Stimulated activated CD8-positive, alpha-beta memory T cell treated with anti-CD3 and anti-CD28 coated beads, Interleukin-12 subunit alpha, Interleukin-12 subunit beta, amount 100 ng/mL, for 24 hours (primary cell): ENCODE data around the gene JMJD1C.
"Not testable (repeated sequence)": the region's sequence is repeated elsewhere in the genome, so short reads cannot be mapped to it uniquely, and the experiment has no call there.

Source experiments
- DNase-seq: peaks from one replicate; pipeline ENCODE4 v3.0.0-alpha.2; 2020; ENCODE audit errors: extremely low read depth

The JMJD1C gene

DNA sequence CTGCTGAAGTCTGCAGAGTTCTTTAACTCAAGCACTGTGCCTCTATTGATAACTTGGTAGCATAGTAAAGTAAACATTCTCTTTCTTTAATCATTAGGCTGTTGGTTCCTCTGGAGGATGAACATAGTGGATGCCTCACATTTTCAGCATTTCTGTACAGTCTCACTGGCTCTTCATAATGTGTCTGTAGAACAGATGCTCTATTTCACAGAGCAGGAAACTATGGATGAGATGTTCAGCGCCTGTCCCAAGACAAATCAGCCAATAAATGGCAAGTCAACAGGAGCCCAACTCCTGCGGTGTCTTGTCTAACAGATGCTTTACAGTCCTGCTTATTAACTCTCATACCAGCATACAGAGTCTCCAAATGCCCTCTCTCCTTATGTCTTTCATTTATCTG lies 296.2 kb downstream of the JMJD1C start:
- DNase-seq, result no peak

DNA sequence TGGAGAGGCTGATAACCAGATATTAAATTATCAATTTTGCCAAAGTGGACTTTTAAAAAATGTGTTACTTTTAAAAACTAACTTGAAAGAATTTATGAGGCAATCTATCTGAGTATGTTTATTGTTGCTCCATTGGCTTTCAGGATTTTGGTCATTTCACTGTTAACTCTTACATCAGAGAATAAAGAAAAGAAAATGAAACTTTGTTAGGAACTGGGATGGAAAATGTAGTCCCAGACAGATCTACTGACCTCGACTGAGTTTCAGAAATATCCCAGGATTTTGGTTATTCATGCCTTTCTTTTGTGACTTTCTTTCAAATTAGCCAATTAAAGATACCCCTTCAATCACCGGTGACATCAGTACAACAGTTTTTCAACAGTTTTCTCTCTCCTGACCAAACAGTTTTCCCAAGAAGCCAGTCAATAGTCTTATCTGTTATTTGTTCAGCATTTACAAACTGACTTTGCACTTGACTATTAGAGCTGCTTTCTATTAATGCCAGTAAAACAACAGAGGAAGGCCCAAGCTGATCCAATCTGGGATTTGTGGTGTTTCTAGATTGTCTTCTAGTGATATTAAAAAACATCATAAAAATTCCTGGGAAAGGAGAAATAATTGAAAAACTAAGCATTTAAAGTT lies 296.8 kb downstream of the JMJD1C start:
- no peak for DNase-seq

DNA sequence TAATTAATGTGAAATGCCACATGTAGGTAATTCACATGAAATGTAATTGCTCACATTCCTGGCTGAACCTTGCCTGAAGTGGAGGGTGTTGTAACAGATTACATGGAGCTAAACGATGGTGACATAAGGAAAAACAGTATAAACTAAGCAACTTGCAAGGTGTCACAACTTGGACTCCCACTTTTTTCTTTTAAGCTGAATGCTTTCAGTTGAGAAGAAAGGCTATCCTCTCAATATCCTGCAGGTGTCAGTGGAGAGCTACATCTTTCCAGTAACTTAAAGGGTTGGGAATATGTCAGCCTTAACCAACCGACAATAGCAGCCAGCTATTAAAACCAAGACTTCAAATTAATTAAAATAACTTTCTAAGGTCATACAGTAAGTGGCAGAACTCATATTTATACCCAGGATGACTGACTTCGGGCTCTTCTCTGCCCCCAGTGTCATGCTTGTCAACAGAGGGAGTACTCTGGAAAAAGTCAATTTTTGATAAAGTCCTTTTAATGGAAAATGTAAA lies 299.0 kb downstream of the JMJD1C start:
- no peak for DNase-seq

DNA sequence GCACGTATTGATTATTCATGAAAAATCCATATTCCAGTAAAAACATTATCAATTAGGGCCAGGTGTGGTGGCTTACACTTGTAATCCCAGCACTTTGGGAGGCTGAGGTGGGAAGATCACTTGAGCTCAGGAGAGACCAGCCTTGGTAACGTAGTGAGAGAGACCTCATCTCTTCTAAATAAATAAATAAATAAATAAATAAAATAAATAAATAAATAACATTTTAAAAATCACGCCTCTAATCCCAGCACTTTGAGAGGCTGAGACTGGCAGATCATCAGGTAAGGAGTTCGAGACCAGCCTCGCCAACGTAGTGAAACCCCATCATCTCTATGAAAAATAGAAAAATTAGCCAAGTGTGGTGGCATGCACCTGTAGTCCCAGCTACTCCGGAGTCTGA lies 300.5 kb downstream of the JMJD1C start:
- no peak for DNase-seq

DNA sequence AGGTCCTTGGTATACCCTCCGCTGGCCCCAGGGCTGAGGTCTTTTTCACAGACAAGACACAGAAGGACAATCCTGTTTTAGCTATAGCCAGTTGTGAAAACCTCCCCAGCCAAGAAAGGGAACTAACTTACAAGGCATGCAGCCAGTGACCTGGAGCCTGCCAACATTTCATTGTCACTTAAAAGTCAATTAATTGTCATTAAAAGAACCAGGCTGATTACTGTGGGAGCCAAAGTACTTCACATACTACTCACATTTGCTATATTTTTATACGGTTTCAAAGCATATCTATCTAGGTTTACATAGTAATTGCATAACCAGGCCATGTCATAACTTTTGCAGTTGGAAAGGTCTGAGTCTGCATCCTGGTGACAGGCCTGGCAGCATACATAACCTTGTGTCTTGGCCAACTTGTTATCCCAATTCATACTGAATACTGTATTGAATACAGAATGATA lies 301.6 kb downstream of the JMJD1C start:
- no peak for DNase-seq

DNA sequence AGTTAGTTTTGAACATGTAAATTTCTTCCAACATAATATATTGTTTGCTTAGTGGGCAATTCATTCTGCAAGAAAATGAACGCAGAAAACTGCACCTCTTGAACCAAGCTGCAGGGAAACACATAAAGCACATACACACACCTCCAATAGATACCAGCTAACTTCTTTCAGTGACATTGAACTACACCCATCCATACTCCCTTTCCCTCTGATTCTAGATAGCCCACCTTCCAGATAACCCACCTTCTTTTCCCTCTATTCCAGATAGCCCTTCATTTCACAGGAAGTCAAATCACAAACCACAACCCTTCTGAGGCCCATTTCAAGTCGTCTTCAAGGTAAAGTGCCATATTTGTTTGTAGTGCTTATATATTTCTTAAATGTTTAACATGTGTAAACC lies 304.2 kb downstream of the JMJD1C start:
- DNase-seq, result no peak

DNA sequence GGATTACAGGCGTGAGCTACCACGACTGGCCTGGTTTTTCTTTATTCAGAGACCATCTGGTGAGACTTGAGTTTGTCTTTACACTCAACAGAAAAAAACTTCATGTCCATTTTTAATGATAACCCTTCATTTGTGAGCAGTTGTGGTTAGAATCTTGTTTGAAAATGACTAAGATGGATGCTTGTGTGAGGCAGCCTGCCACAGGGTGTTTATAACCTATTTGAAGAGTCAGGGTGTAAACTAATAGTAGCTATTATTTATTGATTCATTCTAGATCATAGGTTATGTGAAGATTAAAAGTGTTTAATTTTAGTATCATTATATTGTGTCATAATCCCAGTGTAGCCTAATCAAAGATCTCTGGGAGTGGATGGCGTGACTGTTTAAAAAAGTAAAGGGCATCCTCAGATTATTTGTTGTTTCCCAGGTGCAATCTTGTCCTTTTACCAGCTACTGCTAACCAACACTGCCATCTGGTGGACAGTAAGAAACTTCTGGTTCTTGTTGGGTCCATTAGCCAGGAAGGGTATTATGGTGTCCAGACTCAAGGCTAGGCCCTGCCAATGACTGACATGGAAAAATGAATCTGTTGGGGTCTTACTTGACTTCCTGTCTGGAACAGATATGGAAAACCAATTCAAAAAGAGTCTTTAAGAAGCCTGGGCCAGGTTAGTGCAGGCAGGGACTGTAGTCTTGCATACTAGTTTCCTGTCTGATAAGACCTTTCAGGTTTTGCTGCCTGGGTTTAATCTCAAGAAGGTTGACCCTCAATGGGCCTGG lies 307.7 kb downstream of the JMJD1C start:
- no peak for DNase-seq

DNA sequence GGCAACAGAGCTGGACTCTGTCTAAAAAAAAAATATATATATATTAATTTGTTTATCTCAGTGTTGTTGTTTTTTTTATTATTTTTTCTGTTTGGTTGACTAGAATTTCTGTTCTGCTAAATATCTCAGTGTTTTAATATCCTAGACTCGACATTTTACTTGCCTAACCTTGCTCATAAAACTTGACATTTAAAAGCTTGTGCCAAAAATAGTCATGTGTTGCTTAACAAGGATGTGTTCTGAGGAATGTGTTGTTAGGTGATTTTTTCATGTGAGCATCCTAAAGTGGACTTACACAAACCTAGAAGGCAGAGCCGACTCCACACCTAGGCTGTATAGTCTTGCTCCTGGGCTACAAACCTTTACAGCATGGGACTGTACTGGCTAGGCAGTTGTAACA lies 309.5 kb downstream of the JMJD1C start:
- DNase-seq, result no peak

DNA sequence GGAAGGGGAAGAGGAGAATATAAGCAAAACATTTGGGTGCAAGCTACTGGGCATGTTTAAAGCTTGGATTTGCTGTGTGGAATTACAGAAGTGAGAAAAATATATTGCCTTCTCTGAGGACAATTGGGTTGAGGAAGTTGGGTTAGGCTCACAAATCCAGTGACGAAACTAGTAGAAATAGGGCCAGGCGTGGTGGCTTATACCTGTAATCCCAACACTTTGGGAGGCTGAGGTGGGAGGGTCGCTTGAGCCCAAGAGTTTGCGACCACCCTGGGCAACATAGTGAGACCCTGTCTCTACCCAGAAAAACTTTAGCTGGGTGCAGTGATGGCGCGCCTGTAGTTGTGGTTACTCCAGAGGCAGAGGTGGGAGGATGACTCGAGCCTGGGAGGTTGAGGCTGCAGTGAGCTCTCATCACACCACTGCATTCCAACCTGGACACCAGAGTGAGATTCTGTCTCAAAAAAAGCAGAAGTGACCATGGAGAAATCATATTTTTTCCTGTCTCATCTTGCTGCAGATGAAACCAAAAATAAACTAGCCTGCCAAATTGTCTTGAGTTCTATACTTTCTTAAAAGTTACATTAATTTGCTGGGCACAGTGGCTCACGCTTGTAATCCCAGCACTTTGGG lies 310.3 kb downstream of the JMJD1C start:
- DNase-seq, result no peak

DNA sequence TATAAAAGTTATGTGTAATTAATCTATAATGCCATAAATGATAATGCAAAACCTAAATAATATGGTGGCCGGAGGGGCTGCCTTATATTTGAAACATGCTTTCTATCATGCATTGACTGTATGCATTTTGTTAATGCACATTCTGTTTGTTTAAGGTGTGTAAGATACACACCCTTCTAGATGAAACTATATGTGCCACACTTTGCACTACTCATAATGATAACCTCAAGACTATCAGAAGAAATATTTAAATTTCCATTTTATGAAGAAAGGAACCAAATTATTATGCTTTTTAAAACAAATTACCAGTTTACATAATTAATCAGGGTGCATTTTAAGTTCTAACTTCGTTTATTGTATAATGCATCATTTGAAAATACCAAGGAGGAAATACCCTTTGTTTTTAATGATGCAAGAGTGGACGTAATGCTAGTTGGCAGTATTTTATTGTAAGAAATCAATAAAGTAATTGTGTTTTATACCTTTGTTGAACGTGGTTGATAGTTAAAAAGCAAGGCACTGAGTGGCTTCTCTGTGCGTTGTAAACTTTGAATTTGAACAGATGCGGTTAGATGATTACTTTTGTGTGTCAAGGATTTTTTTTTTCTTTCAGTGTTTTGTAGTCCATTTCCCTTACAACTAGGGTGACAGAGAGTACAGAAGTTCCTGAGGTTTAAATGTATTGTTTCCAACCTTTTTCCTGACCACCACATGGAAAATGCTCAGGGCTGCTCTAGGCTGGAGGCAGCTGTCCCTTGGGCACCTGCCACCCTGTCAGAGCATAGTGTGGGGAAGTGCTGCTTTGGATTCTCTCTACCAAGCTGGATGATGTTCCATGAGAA lies 311.0 kb downstream of the JMJD1C start:
- DNase-seq, result no peak

DNA sequence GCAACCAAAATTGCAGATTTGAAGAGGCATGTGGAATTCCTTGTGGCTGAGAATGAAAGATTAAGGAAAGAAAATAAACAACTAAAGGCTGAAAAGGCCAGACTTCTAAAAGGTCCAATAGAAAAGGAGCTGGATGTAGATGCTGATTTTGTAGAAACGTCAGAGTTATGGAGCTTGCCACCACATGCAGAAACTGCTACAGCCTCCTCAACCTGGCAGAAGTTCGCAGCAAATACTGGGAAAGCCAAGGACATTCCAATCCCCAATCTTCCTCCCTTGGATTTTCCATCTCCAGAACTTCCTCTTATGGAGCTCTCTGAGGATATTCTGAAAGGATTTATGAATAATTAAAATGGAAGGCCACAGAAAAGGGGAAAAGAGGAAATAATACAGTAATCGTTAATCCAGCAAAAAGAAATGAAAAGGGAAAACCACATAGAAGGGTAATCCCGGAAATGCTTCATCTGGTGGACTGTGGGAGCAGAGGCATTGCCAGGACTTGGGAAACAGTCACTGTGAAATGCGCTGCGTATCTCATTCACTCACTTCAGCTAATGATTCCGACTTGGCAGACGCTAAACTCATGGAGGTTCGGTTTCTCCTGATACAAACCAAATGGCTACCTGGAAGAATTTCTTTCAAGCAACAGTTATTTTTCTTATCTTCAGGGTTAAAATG lies 311.8 kb downstream of the JMJD1C start:
- not testable (repeated sequence) for DNase-seq

DNA sequence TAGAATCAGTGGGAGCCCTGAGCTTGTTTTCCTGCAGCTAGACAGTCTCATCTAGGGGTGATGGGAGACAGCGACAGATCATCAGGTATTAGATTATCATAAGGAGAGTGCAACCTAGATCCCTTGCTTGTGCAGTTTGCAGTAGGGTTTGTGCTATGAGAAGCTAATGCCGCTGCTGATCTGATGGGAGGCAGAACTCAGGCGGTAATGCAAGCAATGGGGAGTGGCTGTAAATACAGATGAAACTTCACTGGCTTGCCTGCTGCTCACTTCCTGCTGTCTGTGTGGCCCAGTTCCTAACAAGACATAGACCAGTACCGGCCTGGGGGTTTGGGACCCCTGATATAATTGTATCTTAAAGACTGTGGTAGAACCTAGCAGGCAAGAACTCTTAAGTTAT lies 315.0 kb downstream of the JMJD1C start:
- DNase-seq, result no peak

DNA sequence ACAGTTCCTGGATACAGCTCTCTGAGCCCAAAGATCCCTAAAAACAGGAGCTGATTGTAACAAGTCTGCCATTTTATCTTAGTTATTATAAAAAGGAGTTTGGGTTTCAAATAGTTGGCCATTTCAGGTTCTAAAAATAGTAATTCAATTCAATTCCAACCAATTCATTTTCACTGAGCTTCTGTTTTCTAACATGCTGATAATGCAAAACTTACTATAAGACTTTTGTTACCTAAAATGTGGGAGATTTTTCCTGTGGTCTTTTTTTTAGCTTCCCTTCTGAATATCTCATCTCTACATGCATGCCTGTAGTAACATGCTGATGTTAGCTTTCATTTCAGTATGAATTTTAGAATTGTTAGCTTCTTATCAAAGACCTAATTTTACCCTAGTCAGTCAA lies 319.3 kb downstream of the JMJD1C start:
- no peak for DNase-seq

DNA sequence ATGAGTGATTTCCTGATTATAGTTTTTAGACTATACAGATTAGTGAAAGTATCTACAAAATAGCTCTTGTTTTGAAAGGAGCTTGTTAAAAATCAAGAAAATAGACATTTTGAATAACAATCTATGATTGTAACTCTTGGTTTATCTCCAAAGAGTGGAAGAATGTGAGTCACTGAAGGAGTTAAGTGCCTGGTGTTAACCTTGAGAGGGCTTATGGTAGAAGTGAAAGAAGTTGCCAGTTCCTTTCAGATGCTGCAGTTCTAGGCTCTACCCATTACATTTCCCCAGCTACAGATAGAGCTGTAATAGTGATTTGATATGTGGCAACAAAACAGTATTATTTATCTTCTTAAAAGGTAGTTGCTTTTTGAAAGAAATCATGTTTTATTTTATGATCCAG lies 320.0 kb downstream of the JMJD1C start:
- DNase-seq, result no peak

DNA sequence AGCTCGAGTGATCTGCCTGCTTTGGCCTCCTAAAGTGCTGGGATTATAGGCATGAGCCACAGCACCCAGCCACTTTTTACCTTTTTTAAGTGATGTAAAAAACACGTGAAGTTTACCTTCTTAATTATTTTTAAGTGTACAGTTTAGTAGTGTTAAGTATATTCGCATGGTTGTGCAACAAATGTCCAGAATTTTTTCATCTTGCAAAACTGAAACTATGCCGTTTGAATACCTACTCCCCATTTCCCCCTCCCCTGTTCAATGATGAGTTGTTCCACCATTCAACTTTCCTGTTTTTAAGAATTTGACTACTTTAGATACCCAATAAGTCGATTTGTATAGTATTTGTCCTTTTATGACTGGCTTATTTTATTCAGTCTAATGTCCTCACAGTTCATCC lies 321.8 kb downstream of the JMJD1C start:
- no peak for DNase-seq

DNA sequence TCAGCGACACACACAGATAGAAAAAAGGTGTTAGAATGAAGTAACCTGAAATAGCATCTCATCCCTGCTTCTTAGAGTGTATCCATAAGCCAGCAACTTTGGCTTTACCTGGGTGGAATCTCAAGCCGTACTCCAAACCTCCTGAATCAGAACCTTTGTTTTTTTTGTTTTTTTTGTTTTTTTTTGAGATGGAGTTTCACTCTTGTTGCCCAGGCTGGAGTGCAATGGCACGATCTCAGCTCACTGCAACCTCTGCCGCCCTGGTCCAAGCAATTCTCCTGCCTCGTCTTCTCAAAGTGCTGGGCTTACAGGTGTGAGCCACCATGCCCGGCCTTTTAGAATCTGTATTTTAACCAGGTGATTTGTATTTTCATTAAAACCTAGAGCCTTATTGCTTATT lies 323.6 kb downstream of the JMJD1C start:
- no peak for DNase-seq

DNA sequence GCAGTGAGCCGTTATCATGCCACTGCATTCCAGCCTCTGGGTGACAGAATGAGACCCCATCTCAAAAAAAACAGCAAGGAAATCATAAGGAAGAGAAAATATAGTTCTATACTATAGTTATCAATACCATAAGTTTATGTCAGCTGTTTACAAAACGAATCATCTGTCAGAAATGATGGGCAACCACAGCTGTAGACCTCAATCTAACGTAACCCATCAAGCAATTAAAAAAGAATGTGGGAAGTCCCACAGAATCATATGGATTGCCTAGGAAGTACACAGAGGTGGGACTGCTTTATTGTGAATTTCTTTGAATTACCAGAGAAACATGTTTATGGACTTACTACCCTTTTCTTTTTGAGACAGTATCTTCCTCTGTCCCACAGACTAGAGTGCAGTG lies 325.7 kb downstream of the JMJD1C start:
- no peak for DNase-seq

DNA sequence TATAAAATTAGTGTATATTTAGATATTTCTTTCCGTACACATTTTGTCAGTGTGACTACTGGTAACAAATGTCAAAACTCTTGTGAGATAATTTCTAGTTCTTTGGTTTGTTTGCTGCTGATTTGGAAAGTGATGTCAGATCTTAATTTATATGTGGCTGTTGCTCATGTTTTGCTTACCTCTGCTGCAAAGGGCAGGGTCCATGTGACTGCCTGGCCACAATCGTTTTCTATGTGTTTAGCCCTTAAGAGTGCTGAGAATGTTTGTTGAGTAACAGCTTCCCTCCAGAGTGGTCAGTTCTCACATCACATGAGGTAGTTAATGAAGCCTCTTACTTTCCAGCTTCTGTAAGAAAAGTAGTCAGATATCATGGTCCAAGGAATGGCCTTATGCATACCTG lies 328.5 kb downstream of the JMJD1C start:
- DNase-seq, result no peak

DNA sequence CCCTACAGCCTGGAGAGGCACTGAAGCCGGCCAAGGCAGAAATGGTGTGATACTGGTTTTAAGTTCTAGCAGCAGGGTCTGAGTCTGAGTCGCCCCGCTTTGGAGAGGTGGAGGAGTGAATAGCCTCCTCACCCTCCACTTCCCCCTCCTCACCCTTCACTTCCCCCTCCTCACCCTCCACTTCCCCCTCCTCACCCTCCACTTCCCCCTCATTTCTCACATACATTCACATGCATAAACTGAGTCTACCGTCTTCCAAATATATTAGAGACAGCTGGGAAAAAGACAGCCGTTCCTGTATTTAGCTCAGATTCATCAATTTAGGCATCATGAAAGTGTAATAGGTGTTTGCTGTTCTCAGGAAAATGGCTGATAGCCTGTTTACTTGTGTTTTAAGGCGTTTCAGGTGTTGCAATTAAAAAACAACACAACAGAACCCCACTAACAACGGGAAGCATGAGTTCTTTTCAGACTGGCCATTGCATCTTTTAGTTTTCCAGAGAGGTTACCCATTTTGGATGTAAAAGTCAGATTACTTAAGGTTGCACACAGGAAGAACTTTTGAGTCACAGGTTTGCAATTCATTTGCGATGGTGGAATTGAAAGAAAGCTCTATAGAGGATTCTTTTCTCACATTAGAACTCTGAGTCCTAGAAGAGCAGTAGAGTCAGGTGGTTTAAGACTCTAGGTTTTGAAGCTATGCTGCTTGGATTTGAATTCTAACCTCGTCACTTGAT lies 331.8 kb downstream of the JMJD1C start:
- DNase-seq, result no peak

DNA sequence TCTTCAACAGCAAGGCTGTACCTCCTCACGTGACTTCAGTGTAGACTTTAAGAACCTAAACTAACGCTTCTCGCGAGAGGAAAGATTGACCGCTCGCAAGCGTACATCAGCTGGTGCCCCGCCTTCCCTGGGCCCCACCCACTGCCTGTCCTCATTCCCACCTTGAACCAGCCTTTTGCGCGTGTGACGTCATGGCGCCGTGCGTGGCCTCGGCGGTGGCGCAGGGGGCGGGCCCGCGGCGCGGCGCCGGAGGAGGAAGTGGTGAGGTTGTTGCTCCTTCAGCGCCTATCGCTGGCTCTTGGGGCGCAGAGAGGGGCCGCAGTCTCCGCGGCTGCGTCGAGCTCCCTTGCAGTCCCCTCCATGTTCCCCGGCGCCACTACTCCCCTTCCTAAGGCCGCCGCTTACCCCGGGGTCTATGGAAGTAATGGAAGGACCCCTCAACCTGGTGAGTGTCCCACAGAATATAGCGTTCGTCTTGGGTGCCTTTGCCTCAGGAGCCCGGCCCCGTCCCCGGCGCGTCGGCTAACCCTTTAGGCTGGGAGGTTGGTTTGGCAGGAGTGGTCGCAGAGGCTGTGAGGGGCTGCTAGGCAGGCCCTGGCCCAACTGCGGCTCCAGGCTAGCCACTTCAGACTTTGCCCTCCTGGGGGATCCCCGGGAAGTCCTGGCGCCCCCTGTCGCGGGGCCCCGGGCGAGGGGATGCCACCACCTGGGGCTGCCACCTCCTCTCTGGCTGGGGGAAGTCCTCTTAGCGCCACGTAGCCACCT lies 332.5 kb downstream of the JMJD1C start, which contains the start of gene NRBF2:
NRBF2 (plus strand) TSS at position 273 of the 765 bp plus-strand sequence; CDS start at position 416, 143 bp downstream.
- DNase-seq, result peak; percentile 94
